Fibroblast of gingiva (primary cell): ENCODE results near the gene ASTN1.

Experiments
- DNase-seq: peaks from one replicate; pipeline ENCODE4 v3.0.0-alpha.2; 2011; ENCODE audit warnings: low read depth

ASTN1 gene

GRCh38 chr1:176926330-176927086 lies 238.0 kb downstream of the ASTN1 start:
- DNase-seq = no peak

- DNase-seq = no peak
Measured at GRCh38 chr1:176925223-176925622, 239.3 kb downstream of the ASTN1 start.

GRCh38 chr1:176923283-176923682 lies 241.2 kb downstream of the ASTN1 start:
- no peak for DNase-seq

- DNase-seq = no peak
Measured at GRCh38 chr1:176919386-176920378, 244.8 kb downstream of the ASTN1 start.

GRCh38 chr1:176905648-176906047 lies 258.9 kb downstream of the ASTN1 start:
- DNase-seq = no peak

GRCh38 chr1:176904057-176904751 lies 260.3 kb downstream of the ASTN1 start:
- no peak for DNase-seq

GRCh38 chr1:176903474-176903873 lies 261.0 kb downstream of the ASTN1 start:
- DNase-seq = no peak

GRCh38 chr1:176899321-176899720 lies 265.2 kb downstream of the ASTN1 start:
- no peak for DNase-seq

GRCh38 chr1:176897350-176898236 lies 266.9 kb downstream of the ASTN1 start:
- peak; percentile 32 for DNase-seq

GRCh38 chr1:176896216-176896615 lies 268.3 kb downstream of the ASTN1 start:
- DNase-seq = no peak

GRCh38 chr1:176894450-176894849 lies 270.1 kb downstream of the ASTN1 start:
- no peak for DNase-seq

GRCh38 chr1:176893625-176894352 lies 270.7 kb downstream of the ASTN1 start:
- no peak for DNase-seq

- DNase-seq = no peak
Measured at GRCh38 chr1:176888471-176889032, 276.0 kb downstream of the ASTN1 start.

GRCh38 chr1:176885751-176886150 lies 278.8 kb downstream of the ASTN1 start:
- DNase-seq = peak; percentile 57

GRCh38 chr1:176885341-176885740 lies 279.2 kb downstream of the ASTN1 start:
- no peak for DNase-seq

GRCh38 chr1:176884911-176885310 lies 279.6 kb downstream of the ASTN1 start:
- no peak for DNase-seq

- no peak for DNase-seq
Measured at GRCh38 chr1:176884286-176884685, 280.2 kb downstream of the ASTN1 start.

- peak; percentile 45 for DNase-seq
Measured at GRCh38 chr1:176880955-176881595, 283.4 kb downstream of the ASTN1 start.

- DNase-seq = no peak
Measured at GRCh38 chr1:176879784-176880620, 284.5 kb downstream of the ASTN1 start.
